ENCODE measurements around the gene CNTFR.

Gene CNTFR

GRCh38 chr9:34522091-34522887, 67.2 kb downstream of the CNTFR start:
- no peak for DNase-seq

DNA sequence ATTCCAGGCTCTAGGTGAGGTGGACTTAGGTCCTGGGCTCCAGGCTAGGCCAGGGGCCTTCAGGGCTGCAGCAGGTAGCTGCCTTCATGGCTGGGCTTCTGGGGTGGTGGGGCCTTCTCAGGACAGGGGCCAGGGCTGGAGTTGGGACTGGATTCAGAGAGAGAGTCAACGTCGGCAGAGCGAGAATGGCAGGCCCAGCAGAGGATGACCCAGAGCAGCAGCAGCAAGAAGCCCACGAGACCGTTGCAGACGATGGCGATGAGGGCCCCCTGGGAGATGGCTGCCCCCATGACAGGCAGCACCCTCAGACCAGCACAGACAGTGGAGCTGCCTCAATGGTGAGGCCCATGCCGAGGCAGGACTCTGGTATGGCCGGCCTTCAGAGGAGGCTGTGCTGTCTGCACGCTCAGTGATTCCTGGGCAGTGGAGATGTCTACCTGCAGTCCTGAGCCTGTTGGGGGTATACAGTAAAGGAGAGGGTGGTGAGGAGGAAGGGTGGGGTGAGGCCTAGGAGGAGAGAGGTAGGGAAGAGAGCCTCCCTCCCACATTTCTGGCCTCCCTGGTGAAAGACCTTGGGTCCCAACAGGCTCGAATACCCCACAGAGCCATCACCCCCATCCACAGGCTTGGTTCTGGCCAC, 68.0 kb downstream of the CNTFR start:
- DNase-seq = no peak

DNA sequence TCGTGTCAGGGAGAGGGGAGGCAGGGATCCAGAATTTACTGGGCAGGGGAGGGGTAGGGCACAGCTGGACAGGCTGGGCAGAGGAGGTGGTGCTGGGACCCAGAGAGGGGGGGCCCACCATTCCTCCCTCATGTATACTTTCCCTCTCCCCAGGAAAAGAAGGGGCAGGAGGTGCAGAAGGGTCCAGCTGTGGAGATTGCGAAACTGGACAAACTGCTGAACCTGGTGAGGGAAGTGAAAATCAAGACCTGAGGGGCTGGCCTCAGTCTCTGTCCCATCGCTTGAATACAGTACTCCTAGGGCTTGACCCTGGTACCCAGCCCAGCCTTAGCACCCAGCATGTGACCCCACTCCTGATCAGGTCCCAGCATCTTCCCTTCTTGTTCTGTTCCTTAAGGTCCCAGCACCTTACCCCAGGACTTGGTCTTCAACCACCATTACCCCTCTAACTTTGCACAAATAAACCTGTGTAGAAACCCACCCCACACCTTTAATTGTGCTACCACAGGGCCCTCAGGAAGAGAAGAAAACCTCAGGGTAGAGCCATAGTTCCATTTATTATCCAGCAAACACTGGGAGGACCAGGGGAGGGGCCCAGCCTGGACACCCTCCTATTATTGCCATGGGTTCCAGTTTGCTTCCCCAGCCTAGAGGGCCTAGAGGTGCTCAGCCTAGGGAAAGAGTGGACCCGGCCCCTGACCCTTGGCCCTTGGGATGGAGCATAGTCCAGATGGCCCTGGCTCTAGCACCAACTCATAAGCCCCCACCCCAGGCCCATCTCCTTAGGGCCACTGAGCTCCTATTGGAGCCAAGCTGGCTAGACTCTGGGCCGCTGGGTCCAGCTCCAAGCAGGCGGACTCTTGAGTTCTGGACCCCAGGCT, 68.8 kb downstream of the CNTFR start:
- no peak for DNase-seq

DNA sequence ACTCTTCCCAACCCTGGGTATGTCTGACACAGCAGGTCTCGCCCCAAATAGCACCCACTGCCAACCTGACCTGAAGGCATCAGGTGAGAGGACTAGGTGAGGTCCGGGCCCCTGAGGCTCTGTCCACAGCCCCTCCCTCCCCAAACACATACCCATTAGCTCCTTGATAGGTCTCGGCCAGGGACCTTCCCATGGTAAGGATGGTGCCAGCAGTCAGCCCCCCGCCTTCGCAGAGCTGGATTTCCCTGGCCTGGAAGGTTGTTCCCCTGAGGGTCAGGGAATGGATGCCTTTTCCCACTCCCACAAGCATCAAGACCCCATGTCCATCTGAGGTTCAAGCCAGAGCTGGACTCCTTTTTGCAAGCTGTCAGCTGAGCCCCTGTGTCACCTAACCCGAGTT, 69.4 kb downstream of the CNTFR start:
- DNase-seq = no peak

- no peak for DNase-seq
These were observed 70.1 kb downstream of the CNTFR start for GRCh38 chr9:34519321-34520020.

DNA sequence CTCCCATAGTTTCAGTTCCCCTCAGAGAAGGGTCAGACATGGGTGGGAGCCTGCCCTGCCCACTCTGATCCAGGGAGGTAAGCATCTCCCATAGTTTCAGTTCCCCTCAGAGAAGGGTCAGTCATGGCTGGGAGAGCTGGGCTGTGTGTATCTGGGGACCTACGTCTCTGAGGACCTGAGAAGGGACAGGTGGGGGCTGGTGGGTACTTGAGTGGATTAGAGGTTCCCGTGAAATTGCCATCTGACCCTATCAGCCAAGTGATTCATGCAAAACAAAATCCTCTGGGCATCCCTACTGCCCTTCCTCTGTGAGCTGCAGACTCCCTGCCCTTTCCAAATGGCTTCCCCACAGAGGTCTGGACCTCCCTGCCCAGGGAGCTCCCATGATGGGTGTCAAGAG, 70.6 kb downstream of the CNTFR start:
- DNase-seq = no peak

GRCh38 chr9:34518110-34518616, 71.4 kb downstream of the CNTFR start:
- DNase-seq = no peak

DNA sequence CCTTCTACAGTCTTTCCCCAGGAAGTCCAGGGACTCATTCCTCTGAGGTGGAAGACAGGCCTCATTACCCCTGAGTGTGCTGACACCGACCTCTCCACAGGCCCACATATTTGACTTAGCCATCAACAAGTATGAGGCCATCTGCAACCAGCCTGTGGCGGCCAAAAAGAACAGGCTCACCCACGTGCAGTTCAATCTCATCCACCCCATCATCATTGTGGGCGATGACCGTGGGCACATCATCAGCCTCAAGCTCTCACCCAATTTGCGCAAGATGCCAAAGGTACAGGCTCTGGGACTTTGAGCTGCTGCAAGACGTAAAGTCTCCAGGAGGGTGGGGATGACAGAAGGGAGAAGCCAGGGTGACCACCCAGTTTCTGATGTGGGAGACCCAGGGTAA, 72.3 kb downstream of the CNTFR start:
- no peak for DNase-seq

- no peak for DNase-seq
These were observed 73.6 kb downstream of the CNTFR start for GRCh38 chr9:34515959-34516358.

DNA sequence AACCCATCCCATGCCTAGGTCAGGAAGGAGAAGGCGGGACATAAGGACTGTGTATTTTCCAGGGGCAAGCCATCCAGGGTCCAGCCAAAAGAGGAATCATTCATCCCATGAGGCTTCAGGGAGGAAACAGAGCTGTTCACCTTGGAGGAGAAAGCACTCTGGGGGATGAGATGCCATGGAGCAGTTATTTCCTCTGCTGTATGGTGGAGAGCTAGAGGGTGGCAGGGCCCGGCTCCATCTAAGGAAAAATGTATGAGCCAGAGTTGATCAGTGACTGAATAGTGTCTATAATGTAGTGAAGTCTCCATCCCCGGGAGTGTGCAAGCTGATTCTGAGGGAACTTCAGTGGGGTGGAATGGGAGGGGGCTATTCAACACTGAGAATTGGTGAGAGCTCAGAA, 74.7 kb downstream of the CNTFR start:
- no peak for DNase-seq

- no peak for DNase-seq
These were observed 75.1 kb downstream of the CNTFR start for GRCh38 chr9:34514401-34514800.

- no peak for DNase-seq
These were observed 75.8 kb downstream of the CNTFR start for GRCh38 chr9:34513567-34514214.

DNA sequence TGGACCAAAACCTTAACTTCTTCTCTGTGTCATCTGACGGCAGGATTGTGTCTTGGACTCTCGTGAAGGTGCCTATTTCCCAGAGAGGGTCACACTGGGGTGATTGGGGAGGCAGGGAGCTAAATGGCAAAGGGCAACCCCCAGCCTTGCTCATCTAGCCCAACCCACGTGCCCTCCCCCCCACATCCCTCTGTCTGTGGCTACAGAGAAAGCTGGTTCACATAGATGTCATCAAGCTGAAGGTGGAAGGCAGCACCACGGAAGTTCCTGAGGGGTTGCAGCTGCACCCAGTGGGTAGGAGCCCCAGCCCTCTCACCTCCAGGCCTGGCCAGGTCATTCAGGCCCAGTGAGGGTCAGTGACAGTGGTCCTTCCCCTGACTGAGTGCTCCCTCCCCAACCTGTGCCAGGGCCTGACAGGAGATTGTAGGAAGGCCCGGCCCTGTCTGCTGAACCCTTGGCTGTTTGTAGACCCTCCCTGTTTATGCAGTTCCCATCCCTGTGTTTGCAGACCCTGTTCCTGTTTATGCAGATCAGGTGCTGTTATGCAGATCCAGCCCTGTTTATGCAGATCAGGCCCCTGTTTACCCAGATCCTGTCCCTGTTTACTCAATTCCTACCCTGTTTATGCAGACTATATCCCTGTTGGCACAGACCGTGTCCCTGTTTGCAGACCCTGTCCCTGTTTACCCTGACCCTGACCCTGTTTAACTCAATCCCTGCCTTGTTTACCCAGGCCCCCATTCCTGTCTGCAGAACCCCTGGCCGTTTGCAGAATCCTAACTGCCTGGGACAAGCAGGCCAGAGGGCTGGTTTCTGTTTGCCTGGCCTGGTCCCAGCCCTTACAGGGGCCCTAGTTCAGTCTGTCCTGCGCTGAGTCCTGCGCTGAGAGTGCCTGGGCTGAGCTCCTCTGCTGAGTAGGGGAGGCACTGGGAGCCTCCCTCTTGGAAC, 77.1 kb downstream of the CNTFR start:
- DNase-seq = no peak

DNA sequence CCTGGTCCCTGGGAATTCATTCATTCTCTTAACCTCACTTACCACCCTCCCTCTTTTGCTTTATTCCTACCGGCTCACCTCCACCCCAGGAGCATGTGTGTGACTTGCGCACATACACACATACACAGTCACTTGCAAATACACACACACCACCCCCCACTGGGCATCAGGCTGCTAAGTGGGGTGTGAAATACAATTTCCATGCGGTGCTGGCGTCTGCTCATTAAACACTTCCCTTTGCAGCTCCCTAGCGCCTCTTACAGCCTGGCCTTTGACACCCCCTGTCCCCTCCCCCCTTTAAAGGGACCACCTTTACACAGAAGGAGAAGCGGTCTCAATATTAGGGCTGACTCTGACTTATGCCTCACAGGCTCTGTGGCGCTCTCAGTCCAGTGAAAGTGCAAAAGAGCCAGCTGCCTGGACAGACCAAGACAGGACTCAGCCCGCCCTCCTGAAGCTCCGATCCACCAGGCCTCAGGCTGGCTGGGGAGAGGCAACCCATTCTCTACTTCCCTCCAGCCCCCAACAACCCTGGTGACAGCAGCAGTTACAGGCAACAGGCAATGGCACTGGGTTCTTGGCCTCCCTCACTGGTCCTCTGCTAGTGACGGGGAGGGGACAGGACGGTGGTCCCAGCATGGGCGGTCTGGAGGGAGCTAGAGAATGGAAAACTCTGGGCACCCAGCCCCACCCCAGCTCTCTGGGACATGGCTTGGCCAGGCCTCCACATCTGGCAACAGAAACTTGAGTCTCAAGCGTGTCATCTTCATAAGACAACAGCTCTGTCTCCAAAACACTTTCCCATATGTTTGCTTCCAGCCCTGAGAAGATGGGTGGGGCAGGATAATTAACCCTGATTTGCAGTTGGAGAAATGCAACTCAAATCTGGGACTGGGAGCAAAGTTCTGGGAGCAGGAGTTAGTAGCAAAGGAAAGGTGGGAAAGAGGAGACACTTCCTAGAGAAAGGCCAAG, 78.7 kb downstream of the CNTFR start:
- DNase-seq = no peak

- no peak for DNase-seq
These were observed 80.6 kb downstream of the CNTFR start for GRCh38 chr9:34508951-34509350.

GRCh38 chr9:34508463-34508862, 81.1 kb downstream of the CNTFR start:
- no peak for DNase-seq

- DNase-seq = no peak
These were observed 81.6 kb downstream of the CNTFR start for GRCh38 chr9:34507966-34508365.

DNA sequence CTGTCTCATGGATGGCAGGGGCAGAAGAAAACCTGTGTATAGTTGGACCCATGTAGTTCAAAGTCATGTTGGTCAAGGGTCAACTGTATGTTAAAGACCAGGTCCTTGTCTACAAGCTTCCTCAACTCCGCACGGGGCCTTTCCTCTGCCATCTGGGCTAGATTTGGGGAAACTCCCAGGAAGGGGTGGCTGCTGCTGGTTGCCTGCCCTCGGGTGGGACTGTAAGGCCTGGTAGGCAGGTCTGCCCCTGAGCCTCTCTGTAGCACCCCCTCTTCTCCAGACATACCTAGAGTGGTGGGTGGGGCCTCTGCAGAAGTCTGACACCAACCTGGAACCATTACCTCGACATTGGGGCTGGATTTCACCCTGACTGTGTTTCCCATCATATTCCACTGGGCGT, 82.0 kb downstream of the CNTFR start:
- no peak for DNase-seq

DNA sequence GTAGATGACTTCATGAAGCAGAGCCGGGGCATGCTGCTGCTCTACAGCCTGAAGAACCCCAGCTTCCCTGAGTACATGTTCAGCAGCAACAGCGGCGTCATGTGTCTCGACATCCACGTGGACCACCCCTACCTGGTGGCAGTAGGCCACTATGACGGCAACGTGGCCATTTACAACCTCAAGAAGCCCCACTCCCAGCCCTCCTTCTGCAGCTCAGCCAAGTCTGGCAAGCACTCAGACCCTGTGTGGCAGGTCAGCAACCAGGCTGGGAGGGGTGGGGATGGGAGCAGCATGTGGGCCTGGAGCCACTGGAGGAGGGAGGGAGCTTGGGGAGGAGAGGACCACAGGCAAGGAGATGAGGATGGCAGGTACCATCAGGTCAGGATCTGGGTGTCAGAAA, 82.9 kb downstream of the CNTFR start:
- no peak for DNase-seq

All from CD4-positive, alpha-beta T cell treated with Interleukin-12 subunit alpha and Interleukin-12 subunit beta, for 1 hour (primary cell).